NOMO-1 (cell line): ENCODE data around the gene ZNHIT1.
A peak's percentile ranks its signal among the peaks of the same experiment; 100 is the strongest.
"Not testable (repeated sequence)": the region's sequence is repeated elsewhere in the genome, so short reads cannot be mapped to it uniquely, and the experiment has no call there.

Source experiments
- DNase-seq, 2 experiments: peaks; one replicate each; lab custom pipeline; 2025; ENCODE audit not compliant: unreplicated experiment in 2 of 2; lab: John Stamatoyannopoulos, UW

The ZNHIT1 gene

DNA sequence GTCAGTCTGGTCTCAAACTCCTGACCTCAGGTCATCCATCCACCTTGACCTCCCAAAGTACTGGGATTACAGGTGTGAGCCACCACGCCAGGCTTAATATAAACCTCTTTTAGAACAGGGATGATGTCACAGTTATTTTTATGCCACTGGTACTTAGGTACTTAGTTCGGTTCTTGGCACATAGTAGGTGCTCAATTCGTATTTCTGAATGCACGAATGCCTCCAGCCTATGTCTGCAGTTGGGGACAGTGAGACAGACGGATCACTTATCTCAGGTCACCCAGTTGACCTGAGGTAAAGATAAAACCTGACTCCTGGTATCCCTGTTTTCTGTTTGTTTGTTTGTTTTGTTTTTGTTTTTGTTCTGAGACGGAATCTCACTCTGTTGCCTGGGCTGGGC, 31.8 kb upstream of the ZNHIT1 start:
- no peak for DNase-seq

DNA sequence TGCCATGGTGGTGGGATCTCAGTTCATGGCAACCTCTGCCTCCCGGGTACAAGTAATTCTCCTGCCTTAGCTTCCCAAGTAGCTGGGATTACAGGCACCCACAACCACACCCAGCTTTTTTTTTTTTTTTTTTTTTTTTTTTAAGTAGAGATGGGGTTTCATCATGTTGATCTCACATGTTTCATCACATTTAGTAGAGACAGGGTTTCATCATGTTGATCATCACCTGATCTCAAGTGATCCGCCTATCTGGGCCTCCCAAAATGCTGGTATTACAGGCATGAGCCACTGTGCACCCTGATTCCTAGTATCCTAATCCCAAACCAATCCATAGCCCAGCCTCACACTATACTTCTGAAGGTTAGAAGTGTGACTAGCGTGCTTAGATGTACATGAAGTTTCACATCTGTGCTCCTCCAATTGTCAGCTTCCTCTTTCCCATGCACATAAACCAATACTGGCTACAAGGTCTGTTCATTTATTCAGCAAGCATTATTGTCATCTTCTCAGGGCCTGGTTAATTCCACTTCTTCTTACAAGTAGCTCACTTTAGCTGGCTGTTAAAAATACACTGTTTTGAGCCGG, 31.0 kb upstream of the ZNHIT1 start:
- peak; percentile 77 to 98 for DNase-seq

DNA sequence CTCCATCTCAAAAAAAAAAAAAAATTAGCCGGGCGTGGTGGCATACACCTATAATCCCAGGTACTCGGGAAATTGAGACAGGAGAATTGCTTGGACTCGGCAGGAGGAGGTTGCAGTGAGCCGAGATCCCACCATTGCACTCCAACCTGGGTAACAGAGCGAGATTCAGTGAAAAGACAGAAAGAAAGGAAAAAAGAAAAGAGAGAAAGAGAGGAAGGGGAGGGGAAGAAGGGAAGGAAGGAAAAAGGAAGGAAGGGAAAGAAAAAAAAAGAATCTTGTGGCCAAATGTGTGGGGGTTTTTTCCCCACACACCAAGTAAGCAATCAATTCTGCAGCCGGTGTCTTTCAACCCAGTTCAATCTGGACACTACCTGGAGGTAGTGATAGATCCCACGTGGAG, 28.9 kb upstream of the ZNHIT1 start:
- DNase-seq: no peak

DNA sequence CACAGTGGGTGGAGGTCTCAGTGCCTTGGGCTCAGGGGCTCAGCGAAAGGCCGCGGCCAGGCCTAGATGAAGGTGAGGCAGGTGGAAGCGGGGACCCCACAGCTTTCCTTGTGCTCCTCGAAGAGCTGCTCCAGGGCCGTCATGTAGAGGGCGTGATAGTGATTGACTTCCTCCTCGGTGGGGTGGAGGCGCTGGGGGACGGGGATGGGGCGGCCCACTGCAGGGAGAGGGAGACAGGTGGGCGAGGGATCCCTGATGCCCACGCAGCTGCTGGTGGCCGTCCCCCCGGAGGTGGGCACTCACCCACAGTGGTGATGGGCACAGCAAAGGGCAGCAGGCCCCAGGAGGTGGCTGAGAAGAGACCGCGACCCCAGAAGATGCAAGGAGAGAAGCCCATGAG, 22.1 kb upstream of the ZNHIT1 start:
- DNase-seq: no peak

DNA sequence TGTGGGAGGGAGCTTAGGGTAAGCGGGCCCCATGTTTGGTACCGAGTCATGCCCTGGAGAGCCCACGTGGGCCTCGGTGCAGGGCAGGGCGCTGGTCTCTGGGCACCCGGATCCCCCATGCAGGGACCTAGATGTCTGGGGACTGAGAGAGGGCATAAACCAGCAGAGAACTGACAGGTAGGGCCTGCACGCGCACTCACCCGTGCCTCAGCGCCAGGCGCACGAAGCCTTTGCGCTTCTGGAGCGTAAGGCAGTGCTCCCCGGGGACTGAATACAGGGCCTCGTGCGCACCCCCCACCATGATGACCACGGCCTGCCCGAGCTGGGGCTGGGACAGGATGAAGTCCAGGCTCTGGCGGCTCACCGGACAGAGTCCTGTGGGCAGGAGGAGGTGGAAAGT, 20.0 kb upstream of the ZNHIT1 start:
- DNase-seq: no peak

DNA sequence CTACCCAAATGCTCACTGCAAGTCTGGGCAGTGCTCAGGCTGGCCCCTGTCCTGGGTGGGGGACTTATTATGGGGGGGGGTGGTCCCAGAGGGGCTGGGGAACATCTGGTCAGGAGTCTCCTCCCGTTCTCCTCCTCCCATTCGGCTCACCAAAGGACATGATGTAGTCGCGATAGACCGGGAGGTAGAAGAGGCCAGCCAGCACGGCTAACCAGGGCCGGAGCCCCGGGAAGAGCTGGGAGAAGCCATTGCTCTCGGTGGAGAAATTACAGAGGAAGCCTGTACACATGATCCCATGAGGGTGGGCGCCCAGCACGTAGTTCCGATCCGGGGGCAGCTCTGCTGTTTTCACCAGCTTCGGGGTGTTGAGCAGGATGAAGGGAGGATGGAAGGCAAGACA, 19.5 kb upstream of the ZNHIT1 start:
- DNase-seq: no peak

DNA sequence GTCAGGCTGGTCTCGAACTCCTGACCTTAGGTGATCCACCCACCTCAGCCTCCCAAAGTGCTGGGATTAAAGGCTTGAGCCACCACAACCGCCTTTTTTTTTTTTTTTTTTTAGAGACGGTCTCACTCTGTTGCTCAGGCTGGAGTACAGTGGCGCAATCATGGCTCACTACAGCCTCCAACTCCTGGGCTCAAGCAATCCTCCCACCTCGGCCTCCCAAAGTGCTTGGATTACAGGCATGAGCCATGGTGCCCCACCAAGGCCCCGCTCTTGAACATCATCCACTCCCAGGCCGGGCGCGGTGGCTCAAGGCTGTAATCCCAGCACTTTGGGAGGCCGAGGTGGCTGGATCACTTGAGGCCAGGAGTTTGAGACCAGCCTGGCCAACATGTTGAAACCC, 18.4 kb upstream of the ZNHIT1 start:
- DNase-seq: not testable (repeated sequence)

DNA sequence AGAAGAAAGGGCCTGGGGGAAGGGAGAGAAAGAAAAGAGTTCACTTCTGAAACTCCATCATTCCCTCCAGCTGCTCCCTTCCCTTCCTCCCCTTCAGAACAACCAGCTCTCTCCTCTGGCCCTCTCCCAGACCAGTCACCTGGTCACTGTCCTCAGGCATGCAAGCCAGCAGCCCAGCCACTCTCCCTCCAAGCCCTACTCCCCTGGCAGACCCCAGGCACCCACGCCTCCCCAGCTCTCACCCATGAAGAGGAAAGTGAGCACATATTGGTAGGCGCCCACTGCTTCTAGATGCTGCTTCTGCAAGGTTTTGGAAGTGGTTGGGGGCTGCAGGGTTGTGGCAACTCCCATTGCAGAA, 17.5 kb upstream of the ZNHIT1 start:
- DNase-seq: no peak

DNA sequence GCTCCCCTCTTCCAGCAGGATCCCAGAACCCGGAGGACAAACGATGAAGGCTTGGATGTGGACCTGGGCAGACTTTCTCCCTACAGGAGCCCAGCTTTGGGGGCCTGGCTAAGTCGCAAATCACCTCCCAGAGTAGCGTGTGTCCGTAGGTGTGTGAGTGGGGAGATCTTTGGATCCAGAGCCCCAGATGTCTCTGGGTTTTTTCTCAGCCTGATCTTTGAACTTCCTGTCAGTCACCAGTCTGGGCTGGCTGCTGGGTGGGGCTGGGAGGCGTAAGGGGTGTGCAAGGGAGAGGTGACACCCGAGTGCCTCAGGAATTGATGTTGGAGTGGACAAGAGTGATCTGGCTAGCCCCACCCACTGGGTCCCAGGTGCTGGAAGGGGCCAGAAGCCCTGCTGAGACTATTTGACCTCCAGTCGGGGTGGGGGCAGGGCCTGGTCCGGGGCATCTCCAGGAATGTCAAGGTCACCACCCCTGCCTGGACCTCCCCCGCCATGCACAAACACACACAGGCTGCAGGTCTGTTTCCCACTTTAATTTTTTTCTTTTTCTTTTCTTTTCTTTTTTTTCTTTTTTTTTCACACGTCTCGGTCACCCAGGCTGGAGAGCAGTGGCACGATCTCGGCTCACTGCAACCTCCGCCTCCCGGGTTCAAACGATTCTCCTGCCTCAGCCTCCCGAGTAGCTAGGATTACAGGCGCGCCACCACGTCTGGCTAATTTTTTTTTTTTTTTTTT, 16.9 kb upstream of the ZNHIT1 start, which contains the start of gene MOGAT3:
Gene MOGAT3, minus strand, starts transcription at position 175 of the 738 bp plus-strand sequence. CDS start 182 bp downstream, outside the sequence.
- no peak for DNase-seq

DNA sequence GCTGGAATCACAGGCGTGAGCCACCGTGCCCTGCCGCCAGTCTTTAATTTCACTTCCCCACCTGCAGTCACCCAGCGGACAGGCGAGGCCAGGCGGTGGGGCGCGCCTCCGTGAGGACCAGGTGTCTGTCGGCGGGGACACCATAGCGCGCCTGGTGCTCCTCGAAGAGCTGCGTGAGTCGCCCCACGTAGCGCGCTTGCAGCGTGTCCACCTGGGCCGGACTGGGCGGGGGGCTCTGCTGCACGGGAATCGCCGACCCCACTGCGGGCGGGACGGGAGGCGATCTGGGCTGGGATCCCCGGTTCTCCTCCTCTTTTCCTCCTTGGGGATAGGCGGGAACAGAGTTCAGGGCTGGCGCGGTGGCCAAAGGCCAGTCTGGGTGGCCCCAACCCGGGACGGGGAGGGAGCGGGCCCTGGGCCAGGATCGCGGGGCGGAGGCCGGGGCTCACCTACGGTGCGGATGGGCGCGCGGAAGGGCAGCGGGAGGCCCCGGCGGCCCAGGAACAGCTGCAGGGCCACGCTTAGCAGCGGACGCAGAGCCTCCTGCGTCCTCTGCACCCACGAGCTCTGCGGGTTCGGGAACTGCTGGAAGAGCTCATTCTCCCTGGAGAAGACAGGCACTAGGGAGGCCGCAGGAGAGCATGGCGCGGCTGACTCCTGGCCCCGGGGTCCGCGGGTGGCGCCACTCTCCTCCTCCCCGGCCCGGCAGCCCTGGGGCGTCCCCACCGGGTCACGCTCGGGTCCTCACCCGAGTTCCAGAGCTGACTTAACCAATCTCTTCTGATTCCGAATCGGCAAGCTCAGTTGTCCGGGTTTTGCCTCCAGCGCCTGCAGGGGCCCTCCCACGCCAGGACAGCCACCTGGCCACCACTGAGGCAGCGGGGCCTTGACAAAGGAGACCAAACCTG, 16.0 kb upstream of the ZNHIT1 start:
- DNase-seq: no peak

DNA sequence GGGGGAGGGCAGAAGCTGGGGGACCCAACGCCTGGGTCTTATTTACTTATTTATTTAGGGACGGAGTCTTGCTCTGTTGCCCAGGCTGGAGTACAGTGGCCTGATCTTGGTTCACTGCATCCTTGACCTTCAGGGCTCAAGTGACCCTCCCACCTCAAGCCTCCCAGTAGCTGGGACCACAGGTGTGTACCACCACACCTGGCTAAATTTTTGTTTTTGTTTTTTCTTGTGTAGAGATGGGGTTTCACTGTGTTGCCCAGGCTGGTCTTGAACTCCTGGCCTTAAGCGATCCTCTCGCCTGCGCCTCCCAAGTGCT, 15.4 kb upstream of the ZNHIT1 start:
- DNase-seq: no peak

DNA sequence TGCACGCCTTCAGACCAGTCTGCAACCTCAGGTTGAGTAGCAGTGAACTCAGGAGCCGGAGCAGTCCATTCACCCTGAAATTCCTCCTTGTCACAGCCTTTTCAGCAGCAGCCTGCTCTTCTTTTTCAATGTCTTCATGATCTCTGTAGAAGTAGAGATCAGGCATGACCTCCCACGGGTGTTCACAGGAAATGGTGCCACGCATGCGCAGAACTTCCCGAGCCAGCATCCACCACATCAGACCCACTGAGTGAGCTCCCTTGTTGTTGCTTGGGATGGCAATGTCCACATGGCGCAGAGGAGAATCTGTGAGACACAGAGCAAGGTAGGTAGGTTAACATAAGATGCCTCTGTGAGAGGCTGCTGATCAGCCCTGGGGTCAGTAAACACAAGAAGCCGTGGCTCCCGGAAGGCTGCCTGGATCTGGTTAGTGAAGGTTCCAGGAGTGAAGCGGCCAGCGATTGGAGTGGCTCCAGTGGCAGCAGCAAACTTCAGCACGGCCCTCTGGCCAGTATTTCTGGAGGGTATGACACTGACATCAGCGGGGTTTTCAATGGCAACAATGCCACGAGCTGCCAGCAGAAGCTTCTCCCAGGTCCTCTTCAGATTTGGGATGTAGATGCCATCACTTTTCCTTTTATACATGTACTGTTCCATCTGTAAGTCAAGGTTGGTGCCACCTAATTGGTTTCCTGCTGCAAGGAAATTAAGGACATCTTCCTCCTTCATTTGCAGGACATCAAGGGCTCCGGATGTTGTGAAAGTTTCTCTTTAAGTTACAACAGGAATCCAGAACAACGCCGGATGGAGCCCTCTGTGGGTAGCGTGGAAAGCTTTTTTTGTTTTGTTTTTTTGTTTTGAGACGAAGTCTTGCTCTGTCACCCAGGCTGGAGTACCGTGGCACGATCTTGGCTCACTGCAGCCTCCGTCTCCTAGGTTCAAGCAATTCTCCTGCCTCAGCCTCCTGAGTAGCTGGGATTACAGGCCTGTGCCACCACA, 13.9 kb upstream of the ZNHIT1 start:
- peak; percentile 81 to 93 for DNase-seq

DNA sequence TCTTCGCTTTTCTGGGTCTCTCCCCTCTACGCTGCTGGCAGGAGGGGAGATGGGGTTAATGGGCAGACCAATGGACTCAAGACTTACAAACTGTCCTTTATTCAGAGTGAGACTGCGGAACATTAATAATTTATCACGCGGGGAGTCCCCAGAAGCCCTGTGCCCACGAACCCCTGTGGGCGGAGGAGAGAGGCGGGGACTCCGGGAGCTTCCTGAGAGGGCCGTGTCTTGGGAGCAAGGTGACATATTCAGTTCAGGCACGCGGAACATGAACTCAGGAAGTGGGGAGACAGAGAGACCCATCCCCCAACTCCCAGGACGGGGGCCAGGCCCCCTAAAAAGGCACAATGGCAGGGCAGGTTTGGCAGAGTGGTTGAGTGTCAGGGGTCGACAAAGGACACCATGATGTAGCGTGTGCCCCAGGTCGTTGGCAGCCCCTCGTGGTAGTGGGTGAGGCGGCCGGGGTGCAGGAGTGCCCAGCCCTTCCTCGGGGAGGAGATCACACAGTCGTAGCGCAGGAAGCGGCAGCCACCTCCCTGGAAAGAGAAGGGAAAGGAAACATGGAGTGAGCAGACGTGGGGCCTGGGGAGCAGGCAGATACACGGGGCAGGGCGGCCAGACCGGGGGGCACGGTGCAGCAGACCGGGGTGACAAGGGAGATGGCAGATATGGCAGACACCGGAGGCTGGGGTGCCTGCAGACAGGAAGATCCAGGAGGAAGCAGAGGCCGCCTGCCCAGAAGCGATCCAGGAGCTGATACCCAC, 11.9 kb upstream of the ZNHIT1 start:
- no peak for DNase-seq

DNA sequence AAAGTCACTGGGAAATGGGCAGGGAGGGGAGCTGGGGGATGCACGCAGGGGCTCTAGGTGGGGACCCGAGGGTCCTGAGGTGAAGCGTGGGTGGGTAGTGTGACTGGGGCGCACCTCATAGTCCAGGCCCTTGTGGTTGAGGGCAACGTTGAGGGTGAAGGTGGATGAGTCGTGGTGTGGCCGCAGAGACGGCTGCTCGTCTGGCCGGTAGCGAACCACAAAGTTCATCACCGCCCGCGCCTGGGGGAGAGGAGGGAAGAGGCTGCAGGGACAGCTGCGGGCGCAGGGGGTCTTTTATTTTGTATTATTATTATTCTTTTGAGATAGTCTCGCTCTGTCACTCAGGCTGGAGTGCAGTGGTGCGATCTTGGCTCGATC, 11.3 kb upstream of the ZNHIT1 start:
- DNase-seq: no peak

DNA sequence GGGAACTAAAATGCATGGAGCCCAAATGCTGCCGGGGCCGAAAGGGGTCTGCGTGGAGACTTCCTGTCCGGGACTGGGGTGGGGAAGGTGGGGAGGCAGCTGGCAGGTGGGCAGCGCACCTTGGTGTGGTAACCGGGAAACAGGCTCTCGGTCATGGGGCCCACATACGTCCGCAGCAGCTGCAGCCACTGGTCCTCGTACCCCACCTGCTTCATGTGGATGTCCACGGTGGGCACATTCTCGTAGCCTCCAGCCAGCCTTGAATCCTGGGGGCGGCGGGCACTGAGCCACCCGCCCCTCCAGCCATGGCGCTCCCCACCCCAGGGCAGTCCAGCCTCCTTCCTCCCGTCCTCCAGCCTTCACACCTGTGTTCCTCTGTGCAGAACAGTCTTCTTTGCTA, 10.5 kb upstream of the ZNHIT1 start:
- DNase-seq: no peak

DNA sequence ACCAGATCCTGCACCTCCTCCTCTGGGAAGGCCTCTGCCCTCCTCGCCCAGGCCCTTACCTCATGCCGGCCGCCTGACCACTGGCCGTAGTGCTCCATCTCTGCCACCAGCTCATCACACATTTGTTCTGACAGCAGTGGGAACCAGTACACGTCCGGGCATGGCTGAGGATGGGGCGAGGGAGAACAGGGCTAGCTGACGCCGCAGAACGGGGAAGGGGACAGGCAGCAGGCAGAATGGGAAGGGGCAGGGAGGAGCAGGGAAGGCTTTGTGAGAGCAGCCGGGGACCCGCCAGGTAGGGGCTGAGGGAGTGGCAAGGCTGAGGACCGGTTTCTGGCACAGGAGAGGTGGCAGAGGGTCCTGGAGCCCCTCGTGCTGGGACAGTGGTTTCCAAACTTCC, 9.2 kb upstream of the ZNHIT1 start:
- no peak for DNase-seq

DNA sequence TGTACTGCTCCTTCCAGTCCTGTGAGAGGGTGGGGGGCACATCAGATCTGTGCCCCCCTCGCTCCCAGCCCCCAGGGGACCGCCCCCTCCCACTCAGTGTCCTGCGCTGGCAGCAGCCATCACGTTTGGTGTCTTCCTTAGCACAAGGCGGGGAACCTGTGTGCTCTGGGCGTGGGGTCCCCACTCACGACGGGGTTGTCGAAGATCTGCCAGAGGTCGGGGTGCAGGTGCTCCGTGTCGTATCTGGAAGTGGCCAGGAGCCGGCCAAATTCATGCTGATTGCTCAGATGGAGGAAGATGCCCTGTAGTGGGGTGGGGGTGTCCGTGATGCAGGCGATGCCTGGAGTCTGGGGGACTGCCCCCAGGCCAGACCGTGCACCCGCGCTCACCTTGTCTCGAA, 7.8 kb upstream of the ZNHIT1 start:
- DNase-seq: no peak

DNA sequence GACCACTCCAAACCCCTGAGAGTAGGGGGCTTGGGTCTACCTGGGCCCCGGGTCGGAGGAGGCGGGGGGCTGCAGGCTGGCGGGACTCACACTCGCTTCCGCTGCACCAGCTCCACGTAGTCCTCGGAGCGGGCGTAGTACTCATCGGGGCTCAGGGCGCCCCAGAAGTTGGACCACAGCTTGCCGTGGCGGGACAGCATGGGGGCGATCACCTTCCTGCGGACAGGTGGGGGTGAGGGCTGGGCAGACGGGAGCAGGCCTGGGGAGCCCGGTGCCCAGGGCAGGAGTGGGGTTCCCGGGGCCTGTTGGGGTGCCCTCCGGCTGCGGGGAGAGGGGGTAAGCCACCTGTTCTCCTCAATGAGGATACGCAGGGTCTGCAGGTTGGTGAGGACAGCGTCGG, 6.5 kb upstream of the ZNHIT1 start:
- DNase-seq: no peak

DNA sequence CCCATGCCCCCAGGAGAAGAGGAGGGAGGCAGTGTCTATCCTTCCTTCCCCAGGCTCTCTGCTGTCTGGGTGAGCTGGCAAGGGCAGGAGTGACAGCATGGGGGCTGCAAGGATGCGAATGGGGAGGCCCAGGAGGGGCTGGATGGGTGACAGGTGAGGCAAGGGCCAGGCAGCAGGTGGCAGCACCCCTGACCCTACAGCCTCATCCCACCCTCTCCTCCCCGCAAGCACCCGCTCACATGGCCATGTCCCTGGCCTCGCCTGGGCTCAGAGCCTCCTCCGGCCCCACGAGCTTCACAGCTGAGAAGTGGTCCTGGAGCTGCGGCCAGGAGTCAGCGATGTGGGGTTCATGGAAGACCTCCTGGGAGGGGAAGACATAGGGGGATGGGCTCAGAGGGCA, 6.0 kb upstream of the ZNHIT1 start:
- DNase-seq: no peak
